Neural progenitor cell (in vitro differentiated cells): Measurements from ENCODE around the gene AQR. TPM values are rescaled to one million over a fixed set of nuclear protein-coding genes. Genes with fewer than 3 reads are reported as not detected.

Experiments
- DNase-seq: peaks from one replicate; pipeline ENCODE4 v3.0.0-alpha.2; 2016; ENCODE audit warnings: low spot score
- H2AFZ ChIP-seq: fragments of 200-600 bp; sonication (generic); replicated peaks from 2 replicates; pipeline ENCODE4 v1.6.1; 2016; ENCODE audit warnings: antibody characterized with exemption
- H3F3A ChIP-seq: fragments of 200-600 bp; sonication (generic); 2 replicates; pipeline ENCODE4 v1.6.1; 2016; ENCODE audit warnings: antibody characterized with exemption, low read depth
- H3K27ac ChIP-seq: fragments of 200-600 bp; sonication (generic); 2 replicates; pipeline ENCODE4 v1.5.1; 2016; ENCODE audit warnings: mild to moderate bottlenecking
- H3K27me3 ChIP-seq: fragments of 200-600 bp; sonication (generic); 2 replicates; pipeline ENCODE4 v1.6.1; 2016; ENCODE audit warnings: mild to moderate bottlenecking, moderate library complexity
- H3K36me3 ChIP-seq: fragments of 200-600 bp; sonication (generic); 2 replicates; pipeline ENCODE4 v1.5.1; 2016
- H3K4me1 ChIP-seq: fragments of 200-600 bp; sonication (generic); 2 replicates; pipeline ENCODE4 v1.6.1; 2016; ENCODE audit warnings: mixed run types
- H3K4me2 ChIP-seq: fragments of 200-600 bp; sonication (generic); 2 replicates; pipeline ENCODE4 v1.6.1; 2016
- H3K4me3 ChIP-seq: fragments of 200-600 bp; sonication (generic); 2 replicates; pipeline ENCODE4 v1.5.1; 2016
- H3K79me2 ChIP-seq: fragments of 200-600 bp; sonication (generic); 2 replicates; pipeline ENCODE4 v1.6.1; 2016; ENCODE audit warnings: low read depth
- H3K9ac ChIP-seq: fragments of 200-600 bp; sonication (generic); 2 replicates; pipeline ENCODE4 v1.6.1; 2016
- H3K9me3 ChIP-seq: fragments of 200-600 bp; sonication (generic); 2 replicates; pipeline ENCODE4 v1.5.1; 2016; ENCODE audit warnings: low read depth
- H4K20me1 ChIP-seq: fragments of 200-600 bp; sonication (generic); 2 replicates; pipeline ENCODE4 v1.6.1; 2016; ENCODE audit warnings: low read depth
- H3K27ac Mint-ChIP-seq: 3 replicates; pipeline ENCODE4 v1.8.0; 2021; ENCODE audit warnings: mixed read lengths
- H3K27me3 Mint-ChIP-seq: 2 replicates; pipeline ENCODE4 v1.8.0; 2022; ENCODE audit warnings: low read depth, mild to moderate bottlenecking, inconsistent platforms, moderate library complexity, mixed read lengths; ENCODE audit not compliant: insufficient read depth
- H3K36me3 Mint-ChIP-seq: 3 replicates; pipeline ENCODE4 v1.8.0; 2021; ENCODE audit warnings: mixed read lengths
- H3K4me1 Mint-ChIP-seq: 3 replicates; pipeline ENCODE4 v1.8.0; 2021; ENCODE audit warnings: mixed read lengths
- H3K4me3 Mint-ChIP-seq: 3 replicates; pipeline ENCODE4 v1.8.0; 2021; ENCODE audit warnings: mild to moderate bottlenecking, moderate library complexity, mixed read lengths
- H3K9me3 Mint-ChIP-seq: 3 replicates; pipeline ENCODE4 v1.8.0; 2020; ENCODE audit warnings: mixed read lengths
- EZH2 ChIP-seq: fragments of 200-600 bp; sonication (generic); IDR thresholded peaks from 2 replicates; pipeline ENCODE4 v1.6.1; 2017; ENCODE audit warnings: antibody characterized with exemption, mild to moderate bottlenecking, moderate library complexity
- EZH2phosphoT487 ChIP-seq: fragments of 200-600 bp; sonication (generic); IDR thresholded peaks from 2 replicates; pipeline ENCODE4 v1.6.1; 2017; ENCODE audit warnings: antibody characterized with exemption
- total RNA-seq: library from RNA; depleted of rRNA; stranded (reverse); fragments of >200 nt; gene quantifications from 2 replicates; pipeline ENCODE4 v1.2.3, GENCODE V29; 2015; ENCODE audit warnings: low replicate concordance
- TF ChIP-seq, protein P1 (sequence below): fragments of 200-600 bp; sonication (generic); IDR thresholded peaks from 2 replicates; pipeline ENCODE4 v1.5.1; 2017; ENCODE audit warnings: antibody characterized with exemption, mild to moderate bottlenecking

AQR gene
- total RNA-seq, 1 donor from 2014 or later, result 54.3 TPM

DNA sequence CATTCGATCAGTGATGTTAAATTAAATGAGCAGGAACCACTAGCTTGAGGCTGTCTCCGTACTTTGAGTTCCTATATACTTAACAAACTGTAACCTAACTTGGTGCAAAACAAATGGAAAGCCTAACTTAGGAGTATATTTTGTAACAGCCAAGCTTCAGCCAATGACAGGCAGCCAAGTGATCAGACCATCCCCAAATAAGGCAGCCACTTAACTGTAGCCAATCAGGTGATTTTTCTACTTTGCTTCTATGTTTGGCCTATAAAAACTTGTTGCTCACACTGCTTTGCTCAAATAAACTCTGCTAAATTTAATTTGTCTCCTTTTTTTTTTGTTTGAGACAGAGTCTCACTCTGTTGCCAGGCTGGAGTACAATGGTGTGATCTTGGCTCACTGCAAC lies 37.9 kb upstream of the AQR start:
- Histone ChIP-seq H3K4me3 (no peak overlapping the region), H3K36me3 (no peaks in the 10 kb centered on the region), H3K9ac (no peak overlapping the region), H3K79me2 (no peaks in the 10 kb centered on the region), H3F3A (no peaks in the 10 kb centered on the region), H3K4me2 (no peak overlapping the region), H3K27ac (no peak overlapping the region), H2AFZ (no peak overlapping the region), H4K20me1 (no peaks in the 10 kb centered on the region), H3K9me3 (no peaks in the 10 kb centered on the region), H3K4me1 (peaks cover 6% of the 10 kb centered on the region), H3K27me3 (no peaks in the 10 kb centered on the region)
- H3K27ac Mint-ChIP-seq, result no peak overlapping the region
- H3K4me1 Mint-ChIP-seq, result peaks cover 10% of the 10 kb centered on the region
- no peak overlapping the region for H3K4me3 Mint-ChIP-seq
- no peak for DNase-seq
- no peaks in the 10 kb centered on the region for H3K36me3 Mint-ChIP-seq
- H3K9me3 Mint-ChIP-seq, result no peaks in the 10 kb centered on the region
- no peak for TF ChIP-seq EZH2
- TF ChIP-seq, protein P1, sequence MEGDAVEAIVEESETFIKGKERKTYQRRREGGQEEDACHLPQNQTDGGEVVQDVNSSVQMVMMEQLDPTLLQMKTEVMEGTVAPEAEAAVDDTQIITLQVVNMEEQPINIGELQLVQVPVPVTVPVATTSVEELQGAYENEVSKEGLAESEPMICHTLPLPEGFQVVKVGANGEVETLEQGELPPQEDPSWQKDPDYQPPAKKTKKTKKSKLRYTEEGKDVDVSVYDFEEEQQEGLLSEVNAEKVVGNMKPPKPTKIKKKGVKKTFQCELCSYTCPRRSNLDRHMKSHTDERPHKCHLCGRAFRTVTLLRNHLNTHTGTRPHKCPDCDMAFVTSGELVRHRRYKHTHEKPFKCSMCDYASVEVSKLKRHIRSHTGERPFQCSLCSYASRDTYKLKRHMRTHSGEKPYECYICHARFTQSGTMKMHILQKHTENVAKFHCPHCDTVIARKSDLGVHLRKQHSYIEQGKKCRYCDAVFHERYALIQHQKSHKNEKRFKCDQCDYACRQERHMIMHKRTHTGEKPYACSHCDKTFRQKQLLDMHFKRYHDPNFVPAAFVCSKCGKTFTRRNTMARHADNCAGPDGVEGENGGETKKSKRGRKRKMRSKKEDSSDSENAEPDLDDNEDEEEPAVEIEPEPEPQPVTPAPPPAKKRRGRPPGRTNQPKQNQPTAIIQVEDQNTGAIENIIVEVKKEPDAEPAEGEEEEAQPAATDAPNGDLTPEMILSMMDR, result no peak
- peaks cover 9% of the 10 kb centered on the region for H3K27me3 Mint-ChIP-seq

DNA sequence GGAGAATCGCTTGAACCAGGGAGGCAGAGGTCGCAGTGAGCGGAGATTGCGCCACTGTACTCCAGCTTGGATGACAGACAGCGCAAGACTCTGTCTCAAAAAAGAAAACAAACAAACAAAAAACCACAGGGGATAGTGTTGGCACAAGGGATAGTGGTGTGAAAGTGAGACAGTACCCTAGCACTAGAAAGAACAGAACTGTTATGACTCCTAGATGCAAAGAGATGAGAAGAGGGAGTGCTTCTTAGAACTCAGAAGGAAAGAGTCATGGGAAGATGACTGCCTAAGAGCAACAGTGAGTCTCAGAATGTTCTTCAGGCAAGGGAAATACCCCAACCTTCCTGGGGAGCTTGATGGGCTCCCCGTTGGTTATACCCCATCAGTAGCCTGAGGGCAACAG lies 36.4 kb upstream of the AQR start:
- H4K20me1 ChIP-seq, result no peaks in the 10 kb centered on the region
- no peak overlapping the region for H3K4me2 ChIP-seq
- no peaks in the 10 kb centered on the region for H3K27me3 ChIP-seq
- no peak overlapping the region for H3K4me3 ChIP-seq
- Mint-ChIP-seq H3K27me3 (peaks cover 9% of the 10 kb centered on the region), H3K9me3 (no peaks in the 10 kb centered on the region), H3K4me3 (no peak overlapping the region), H3K27ac (no peak overlapping the region), H3K4me1 (peaks cover 10% of the 10 kb centered on the region), H3K36me3 (no peaks in the 10 kb centered on the region)
- H3K9ac ChIP-seq, result no peak overlapping the region
- TF ChIP-seq EZH2phosphoT487 (no peak), EZH2 (no peak)
- TF ChIP-seq, protein P1, result no peak
- no peaks in the 10 kb centered on the region for H3F3A ChIP-seq
- no peaks in the 10 kb centered on the region for H3K9me3 ChIP-seq
- no peak overlapping the region for H3K27ac ChIP-seq
- DNase-seq, result no peak
- H3K4me1 ChIP-seq, result peaks cover 16% of the 10 kb centered on the region
- H3K36me3 ChIP-seq, result no peaks in the 10 kb centered on the region
- H3K79me2 ChIP-seq, result no peaks in the 10 kb centered on the region
- no peak overlapping the region for H2AFZ ChIP-seq

DNA sequence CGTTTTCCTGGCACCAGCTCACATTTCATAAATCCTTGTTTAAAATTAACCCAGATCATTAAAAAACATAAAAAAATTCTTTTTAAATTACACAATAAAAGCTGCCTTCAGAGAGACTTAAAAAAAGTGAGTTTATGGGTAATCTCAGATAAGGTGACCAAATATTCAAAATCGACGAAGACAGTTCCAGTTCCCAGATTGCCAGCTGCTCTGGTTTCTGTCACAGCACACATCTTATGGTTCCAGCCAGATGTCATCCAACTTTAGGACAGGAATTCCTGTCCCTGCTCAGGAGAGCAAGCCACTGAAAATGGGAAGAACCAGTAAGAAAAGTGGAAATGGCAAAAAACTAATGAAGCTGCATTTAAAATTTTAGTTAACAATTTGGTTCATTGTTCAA lies 34.4 kb upstream of the AQR start:
- Mint-ChIP-seq H3K4me3 (no peak overlapping the region), H3K4me1 (peaks cover 10% of the 10 kb centered on the region), H3K9me3 (no peaks in the 10 kb centered on the region), H3K36me3 (no peaks in the 10 kb centered on the region), H3K27ac (no peak overlapping the region), H3K27me3 (peaks cover 9% of the 10 kb centered on the region)
- no peak overlapping the region for H3K27ac ChIP-seq
- no peaks in the 10 kb centered on the region for H3K27me3 ChIP-seq
- no peaks in the 10 kb centered on the region for H3F3A ChIP-seq
- no peak overlapping the region for H3K9ac ChIP-seq
- H3K79me2 ChIP-seq, result no peaks in the 10 kb centered on the region
- H3K4me2 ChIP-seq, result no peak overlapping the region
- no peak overlapping the region for H2AFZ ChIP-seq
- no peak for DNase-seq
- no peak overlapping the region for H3K4me3 ChIP-seq
- no peaks in the 10 kb centered on the region for H3K9me3 ChIP-seq
- H3K36me3 ChIP-seq, result no peaks in the 10 kb centered on the region
- H4K20me1 ChIP-seq, result no peaks in the 10 kb centered on the region
- no peak for TF ChIP-seq EZH2
- H3K4me1 ChIP-seq, result peaks cover 16% of the 10 kb centered on the region

DNA sequence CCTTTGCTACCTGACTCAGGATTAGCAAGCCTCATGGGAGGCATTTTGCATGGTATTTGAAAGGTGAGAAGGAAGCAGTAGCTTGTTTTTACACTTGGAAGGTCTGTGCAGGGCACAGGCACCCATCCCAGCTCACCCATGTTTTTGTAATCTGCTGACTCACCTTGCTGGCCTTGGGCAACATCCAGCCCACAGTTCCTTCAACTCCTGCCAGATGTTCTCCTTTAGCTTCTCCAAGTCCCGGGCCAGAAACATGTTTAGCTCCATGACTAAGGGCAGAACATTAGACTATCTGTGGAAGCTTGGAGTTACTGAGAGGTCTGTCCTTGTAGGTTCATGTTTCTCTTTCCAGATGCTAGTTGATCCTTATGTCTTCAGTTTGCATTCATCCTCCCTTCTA lies 31.0 kb upstream of the AQR start:
- Histone ChIP-seq H3K79me2 (no peaks in the 10 kb centered on the region), H3K4me2 (no peak overlapping the region), H4K20me1 (no peaks in the 10 kb centered on the region), H3F3A (peaks cover 6% of the 10 kb centered on the region), H3K27ac (no peak overlapping the region), H3K27me3 (no peaks in the 10 kb centered on the region), H2AFZ (no peak overlapping the region), H3K36me3 (no peaks in the 10 kb centered on the region), H3K9ac (no peak overlapping the region), H3K4me1 (peaks cover 18% of the 10 kb centered on the region), H3K4me3 (no peak overlapping the region), H3K9me3 (no peaks in the 10 kb centered on the region)
- H3K36me3 Mint-ChIP-seq, result no peaks in the 10 kb centered on the region
- H3K27me3 Mint-ChIP-seq, result peaks cover 6% of the 10 kb centered on the region
- H3K27ac Mint-ChIP-seq, result peak overlapping the region; percentile 57
- DNase-seq, result no peak
- TF ChIP-seq, protein P1, result no peak
- no peak for TF ChIP-seq EZH2phosphoT487
- no peak for TF ChIP-seq EZH2
- H3K4me1 Mint-ChIP-seq, result no peaks in the 10 kb centered on the region
- no peak overlapping the region for H3K4me3 Mint-ChIP-seq
- H3K9me3 Mint-ChIP-seq, result no peaks in the 10 kb centered on the region
